HepG2 (cell line): Measurements from ENCODE around the gene NOL4L. TPM values are rescaled to one million over a fixed set of nuclear protein-coding genes. Genes with fewer than 3 reads are reported as not detected.
A peak's percentile ranks its signal among the peaks of the same experiment; 100 is the strongest.

Experiments used
- AGO2 ChIP-seq: fragments of 200-400 bp; formaldehyde crosslinking; optimal IDR thresholded peaks from 2 replicates; pipeline ENCODE3; 2017; ENCODE audit warnings: mild to moderate bottlenecking, low read depth, low read length, moderate library complexity
- DNMT1 ChIP-seq: sonication (generic); formaldehyde crosslinking; IDR thresholded peaks from 2 replicates; pipeline ENCODE4 v1.5.1; 2020; ENCODE audit warnings: mild to moderate bottlenecking, missing genetic modification reagents
- KLF9 ChIP-seq: IDR thresholded peaks from 2 replicates; pipeline ENCODE4 v1.6.1; 2016; ENCODE audit warnings: low read depth
- PTBP1 ChIP-seq: fragments of 200-400 bp; formaldehyde crosslinking; IDR thresholded peaks from 2 replicates; pipeline ENCODE4 v1.6.1; 2018; ENCODE audit warnings: low read length, low read depth; ENCODE audit not compliant: poor library complexity, severe bottlenecking
- SALL1 ChIP-seq: sonication (generic); formaldehyde crosslinking; IDR thresholded peaks from 2 replicates; pipeline ENCODE4 v1.8.0; 2022; ENCODE audit warnings: mild to moderate bottlenecking, missing genetic modification reagents
- ZNF598 ChIP-seq: sonication (generic); formaldehyde crosslinking; IDR thresholded peaks from 2 replicates; pipeline ENCODE4 v1.5.1; 2020; ENCODE audit warnings: mild to moderate bottlenecking, missing genetic modification reagents, borderline replicate concordance
- ZNF644 ChIP-seq: IDR thresholded peaks from 2 replicates; pipeline ENCODE4 v1.6.1; 2016; ENCODE audit warnings: low read depth
- ZNF816 ChIP-seq: sonication (generic); formaldehyde crosslinking; IDR thresholded peaks from 2 replicates; pipeline ENCODE4 v1.8.0; 2022; ENCODE audit warnings: missing genetic modification reagents, mild to moderate bottlenecking, borderline replicate concordance
- polyA plus RNA-seq, 8 experiments: library from polyadenylated mRNA; depleted of rRNA in 3 of 8; stranded (reverse) in 7 of 8; unstranded in 1 of 8; fragments of >200 nt; fragmentation: Illumina TruSeq in 4 of 8; extraction: Trizol in 4 of 8; gene quantifications; 2 replicates each; pipeline versions ENCODE4 v1.2.1 to v1.2.3, GENCODE V29; 2011 to 2016; ENCODE audit warnings: low read depth in 4 of 8, missing spikeins in 1 of 8, mixed read lengths in 1 of 8; ENCODE audit not compliant: insufficient read depth in 1 of 8
- total RNA-seq, 5 experiments: library from RNA; depleted of rRNA; stranded (reverse); fragments of >200 nt; fragmentation: Illumina TruSeq; extraction: Trizol; gene quantifications; 2 replicates each; pipeline ENCODE4 v1.2.3, GENCODE V29; 2016; ENCODE audit warnings: low read depth in 1 of 5
- TF ChIP-seq, protein P1 (sequence below): sonication (generic); formaldehyde crosslinking; conservative IDR thresholded peaks from 2 replicates; pipeline ENCODE4 v1.4.0; 2020; ENCODE audit warnings: missing genetic modification reagents
- TF ChIP-seq, protein P2 (sequence below): sonication (generic); formaldehyde crosslinking; IDR thresholded peaks from 2 replicates; pipeline ENCODE4 v1.5.0; 2020; ENCODE audit warnings: mild to moderate bottlenecking, missing genetic modification reagents, moderate library complexity
- TF ChIP-seq, protein P3 (sequence below): sonication (generic); formaldehyde crosslinking; IDR thresholded peaks from 2 replicates; pipeline ENCODE4 v1.4.0; 2020; ENCODE audit warnings: missing genetic modification reagents
- TF ChIP-seq, protein P4 (sequence below): sonication (generic); formaldehyde crosslinking; IDR thresholded peaks from 2 replicates; pipeline ENCODE4 v1.4.0; 2020; ENCODE audit warnings: missing genetic modification reagents
- TF ChIP-seq, protein P5 (sequence below): sonication (generic); formaldehyde crosslinking; IDR thresholded peaks from 2 replicates; pipeline ENCODE4 v1.5.1; 2020; ENCODE audit warnings: mild to moderate bottlenecking, missing genetic modification reagents

NOL4L gene
- total and polyA plus RNA-seq, 2 of the 13 experiments (the other 11 are each of a cell fraction or from before 2014, with no cell fraction given): 16.6 to 35.4 TPM

DNA sequence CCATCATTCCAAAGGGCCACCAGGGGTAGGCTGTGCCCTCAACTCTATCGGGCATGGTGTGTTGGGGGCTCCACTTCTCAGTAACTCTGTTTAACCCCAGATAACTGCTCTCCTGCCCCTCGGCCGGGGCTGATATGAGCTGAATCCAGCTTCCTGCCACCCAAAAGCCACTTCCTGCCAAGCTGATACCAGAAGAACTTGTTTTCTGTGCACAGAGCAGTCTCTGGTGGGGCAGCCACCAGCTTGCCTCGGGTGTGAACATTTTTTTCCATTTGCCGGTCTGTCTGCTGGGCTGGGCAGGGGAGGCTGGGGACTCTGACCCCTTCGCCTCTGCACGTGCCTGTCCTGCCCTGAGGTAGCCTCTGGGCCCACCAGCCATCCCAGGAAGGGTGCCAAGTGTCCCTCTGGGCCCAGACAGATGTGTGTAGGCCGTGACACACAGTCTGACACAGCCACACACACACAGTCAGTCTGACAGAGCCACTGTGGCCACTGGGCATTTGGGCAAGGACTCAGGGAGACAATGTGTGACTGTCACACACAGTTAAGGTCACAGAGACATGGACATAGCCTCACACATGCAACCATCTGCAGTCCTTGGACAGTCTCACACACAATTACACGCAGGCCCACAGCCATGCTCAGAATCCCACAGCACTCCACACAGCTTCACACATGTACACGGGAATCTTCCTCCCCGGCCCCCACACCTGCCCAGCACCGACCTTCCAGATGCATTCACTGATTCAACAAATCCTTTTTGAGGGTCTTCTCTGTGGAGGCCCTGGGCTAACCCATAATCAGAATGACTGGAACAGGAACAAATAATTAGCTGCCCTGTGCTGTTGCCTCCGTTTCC is 45.1 kb downstream of the NOL4L start (continued):
- TF ChIP-seq, protein P1, sequence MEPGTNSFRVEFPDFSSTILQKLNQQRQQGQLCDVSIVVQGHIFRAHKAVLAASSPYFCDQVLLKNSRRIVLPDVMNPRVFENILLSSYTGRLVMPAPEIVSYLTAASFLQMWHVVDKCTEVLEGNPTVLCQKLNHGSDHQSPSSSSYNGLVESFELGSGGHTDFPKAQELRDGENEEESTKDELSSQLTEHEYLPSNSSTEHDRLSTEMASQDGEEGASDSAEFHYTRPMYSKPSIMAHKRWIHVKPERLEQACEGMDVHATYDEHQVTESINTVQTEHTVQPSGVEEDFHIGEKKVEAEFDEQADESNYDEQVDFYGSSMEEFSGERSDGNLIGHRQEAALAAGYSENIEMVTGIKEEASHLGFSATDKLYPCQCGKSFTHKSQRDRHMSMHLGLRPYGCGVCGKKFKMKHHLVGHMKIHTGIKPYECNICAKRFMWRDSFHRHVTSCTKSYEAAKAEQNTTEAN (CRISPR knock-in tag): peak; percentile 84; the same call in 1 of the 2 replicates
- TF ChIP-seq KLF9 (CRISPR knock-in tag): no peak
- TF ChIP-seq, protein P2, sequence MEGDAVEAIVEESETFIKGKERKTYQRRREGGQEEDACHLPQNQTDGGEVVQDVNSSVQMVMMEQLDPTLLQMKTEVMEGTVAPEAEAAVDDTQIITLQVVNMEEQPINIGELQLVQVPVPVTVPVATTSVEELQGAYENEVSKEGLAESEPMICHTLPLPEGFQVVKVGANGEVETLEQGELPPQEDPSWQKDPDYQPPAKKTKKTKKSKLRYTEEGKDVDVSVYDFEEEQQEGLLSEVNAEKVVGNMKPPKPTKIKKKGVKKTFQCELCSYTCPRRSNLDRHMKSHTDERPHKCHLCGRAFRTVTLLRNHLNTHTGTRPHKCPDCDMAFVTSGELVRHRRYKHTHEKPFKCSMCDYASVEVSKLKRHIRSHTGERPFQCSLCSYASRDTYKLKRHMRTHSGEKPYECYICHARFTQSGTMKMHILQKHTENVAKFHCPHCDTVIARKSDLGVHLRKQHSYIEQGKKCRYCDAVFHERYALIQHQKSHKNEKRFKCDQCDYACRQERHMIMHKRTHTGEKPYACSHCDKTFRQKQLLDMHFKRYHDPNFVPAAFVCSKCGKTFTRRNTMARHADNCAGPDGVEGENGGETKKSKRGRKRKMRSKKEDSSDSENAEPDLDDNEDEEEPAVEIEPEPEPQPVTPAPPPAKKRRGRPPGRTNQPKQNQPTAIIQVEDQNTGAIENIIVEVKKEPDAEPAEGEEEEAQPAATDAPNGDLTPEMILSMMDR: peak; percentile 42
- peak; percentile 57; the same call in 1 of the 2 replicates for TF ChIP-seq ZNF598 (CRISPR knock-in tag)
- TF ChIP-seq, protein P3, sequence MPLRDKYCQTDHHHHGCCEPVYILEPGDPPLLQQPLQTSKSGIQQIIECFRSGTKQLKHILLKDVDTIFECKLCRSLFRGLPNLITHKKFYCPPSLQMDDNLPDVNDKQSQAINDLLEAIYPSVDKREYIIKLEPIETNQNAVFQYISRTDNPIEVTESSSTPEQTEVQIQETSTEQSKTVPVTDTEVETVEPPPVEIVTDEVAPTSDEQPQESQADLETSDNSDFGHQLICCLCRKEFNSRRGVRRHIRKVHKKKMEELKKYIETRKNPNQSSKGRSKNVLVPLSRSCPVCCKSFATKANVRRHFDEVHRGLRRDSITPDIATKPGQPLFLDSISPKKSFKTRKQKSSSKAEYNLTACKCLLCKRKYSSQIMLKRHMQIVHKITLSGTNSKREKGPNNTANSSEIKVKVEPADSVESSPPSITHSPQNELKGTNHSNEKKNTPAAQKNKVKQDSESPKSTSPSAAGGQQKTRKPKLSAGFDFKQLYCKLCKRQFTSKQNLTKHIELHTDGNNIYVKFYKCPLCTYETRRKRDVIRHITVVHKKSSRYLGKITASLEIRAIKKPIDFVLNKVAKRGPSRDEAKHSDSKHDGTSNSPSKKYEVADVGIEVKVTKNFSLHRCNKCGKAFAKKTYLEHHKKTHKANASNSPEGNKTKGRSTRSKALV (CRISPR knock-in tag): no peak
- TF ChIP-seq ZNF816 (CRISPR knock-in tag): no peak
- peak; percentile 98 for TF ChIP-seq SALL1
- TF ChIP-seq, protein P4, sequence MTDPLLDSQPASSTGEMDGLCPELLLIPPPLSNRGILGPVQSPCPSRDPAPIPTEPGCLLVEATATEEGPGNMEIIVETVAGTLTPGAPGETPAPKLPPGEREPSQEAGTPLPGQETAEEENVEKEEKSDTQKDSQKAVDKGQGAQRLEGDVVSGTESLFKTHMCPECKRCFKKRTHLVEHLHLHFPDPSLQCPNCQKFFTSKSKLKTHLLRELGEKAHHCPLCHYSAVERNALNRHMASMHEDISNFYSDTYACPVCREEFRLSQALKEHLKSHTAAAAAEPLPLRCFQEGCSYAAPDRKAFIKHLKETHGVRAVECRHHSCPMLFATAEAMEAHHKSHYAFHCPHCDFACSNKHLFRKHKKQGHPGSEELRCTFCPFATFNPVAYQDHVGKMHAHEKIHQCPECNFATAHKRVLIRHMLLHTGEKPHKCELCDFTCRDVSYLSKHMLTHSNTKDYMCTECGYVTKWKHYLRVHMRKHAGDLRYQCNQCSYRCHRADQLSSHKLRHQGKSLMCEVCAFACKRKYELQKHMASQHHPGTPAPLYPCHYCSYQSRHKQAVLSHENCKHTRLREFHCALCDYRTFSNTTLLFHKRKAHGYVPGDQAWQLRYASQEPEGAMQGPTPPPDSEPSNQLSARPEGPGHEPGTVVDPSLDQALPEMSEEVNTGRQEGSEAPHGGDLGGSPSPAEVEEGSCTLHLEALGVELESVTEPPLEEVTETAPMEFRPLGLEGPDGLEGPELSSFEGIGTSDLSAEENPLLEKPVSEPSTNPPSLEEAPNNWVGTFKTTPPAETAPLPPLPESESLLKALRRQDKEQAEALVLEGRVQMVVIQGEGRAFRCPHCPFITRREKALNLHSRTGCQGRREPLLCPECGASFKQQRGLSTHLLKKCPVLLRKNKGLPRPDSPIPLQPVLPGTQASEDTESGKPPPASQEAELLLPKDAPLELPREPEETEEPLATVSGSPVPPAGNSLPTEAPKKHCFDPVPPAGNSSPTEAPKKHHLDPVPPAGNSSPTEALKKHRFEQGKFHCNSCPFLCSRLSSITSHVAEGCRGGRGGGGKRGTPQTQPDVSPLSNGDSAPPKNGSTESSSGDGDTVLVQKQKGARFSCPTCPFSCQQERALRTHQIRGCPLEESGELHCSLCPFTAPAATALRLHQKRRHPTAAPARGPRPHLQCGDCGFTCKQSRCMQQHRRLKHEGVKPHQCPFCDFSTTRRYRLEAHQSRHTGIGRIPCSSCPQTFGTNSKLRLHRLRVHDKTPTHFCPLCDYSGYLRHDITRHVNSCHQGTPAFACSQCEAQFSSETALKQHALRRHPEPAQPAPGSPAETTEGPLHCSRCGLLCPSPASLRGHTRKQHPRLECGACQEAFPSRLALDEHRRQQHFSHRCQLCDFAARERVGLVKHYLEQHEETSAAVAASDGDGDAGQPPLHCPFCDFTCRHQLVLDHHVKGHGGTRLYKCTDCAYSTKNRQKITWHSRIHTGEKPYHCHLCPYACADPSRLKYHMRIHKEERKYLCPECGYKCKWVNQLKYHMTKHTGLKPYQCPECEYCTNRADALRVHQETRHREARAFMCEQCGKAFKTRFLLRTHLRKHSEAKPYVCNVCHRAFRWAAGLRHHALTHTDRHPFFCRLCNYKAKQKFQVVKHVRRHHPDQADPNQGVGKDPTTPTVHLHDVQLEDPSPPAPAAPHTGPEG (CRISPR knock-in tag): no peak
- TF ChIP-seq ZNF644 (CRISPR knock-in tag): peak; percentile 84
- TF ChIP-seq, protein P5, sequence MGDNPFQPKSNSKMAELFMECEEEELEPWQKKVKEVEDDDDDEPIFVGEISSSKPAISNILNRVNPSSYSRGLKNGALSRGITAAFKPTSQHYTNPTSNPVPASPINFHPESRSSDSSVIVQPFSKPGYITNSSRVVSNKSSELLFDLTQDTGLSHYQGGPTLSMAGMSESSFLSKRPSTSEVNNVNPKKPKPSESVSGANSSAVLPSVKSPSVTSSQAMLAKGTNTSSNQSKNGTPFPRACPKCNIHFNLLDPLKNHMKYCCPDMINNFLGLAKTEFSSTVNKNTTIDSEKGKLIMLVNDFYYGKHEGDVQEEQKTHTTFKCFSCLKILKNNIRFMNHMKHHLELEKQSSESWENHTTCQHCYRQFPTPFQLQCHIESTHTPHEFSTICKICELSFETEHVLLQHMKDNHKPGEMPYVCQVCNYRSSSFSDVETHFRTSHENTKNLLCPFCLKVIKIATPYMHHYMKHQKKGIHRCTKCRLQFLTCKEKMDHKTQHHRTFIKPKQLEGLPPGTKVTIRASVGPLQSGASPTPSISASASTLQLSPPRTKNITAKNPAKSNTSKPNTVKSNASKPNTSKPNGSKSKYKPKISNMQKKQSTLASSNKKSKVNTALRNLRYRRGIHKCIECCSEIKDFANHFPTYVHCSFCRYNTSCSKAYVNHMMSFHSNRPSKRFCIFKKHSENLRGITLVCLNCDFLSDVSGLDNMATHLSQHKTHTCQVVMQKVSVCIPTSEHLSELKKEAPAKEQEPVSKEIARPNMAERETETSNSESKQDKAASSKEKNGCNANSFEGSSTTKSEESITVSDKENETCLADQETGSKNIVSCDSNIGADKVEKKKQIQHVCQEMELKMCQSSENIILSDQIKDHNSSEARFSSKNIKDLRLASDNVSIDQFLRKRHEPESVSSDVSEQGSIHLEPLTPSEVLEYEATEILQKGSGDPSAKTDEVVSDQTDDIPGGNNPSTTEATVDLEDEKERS (CRISPR knock-in tag): peak; percentile 96
- no peak for TF ChIP-seq PTBP1
- TF ChIP-seq DNMT1 (CRISPR knock-in tag): peak; percentile 98
- no peak for TF ChIP-seq AGO2
